ENCODE results near the gene LTF.
"Not testable (repeated sequence)": the region's sequence is repeated elsewhere in the genome, so short reads cannot be mapped to it uniquely, and the experiment has no call there.

DNA sequence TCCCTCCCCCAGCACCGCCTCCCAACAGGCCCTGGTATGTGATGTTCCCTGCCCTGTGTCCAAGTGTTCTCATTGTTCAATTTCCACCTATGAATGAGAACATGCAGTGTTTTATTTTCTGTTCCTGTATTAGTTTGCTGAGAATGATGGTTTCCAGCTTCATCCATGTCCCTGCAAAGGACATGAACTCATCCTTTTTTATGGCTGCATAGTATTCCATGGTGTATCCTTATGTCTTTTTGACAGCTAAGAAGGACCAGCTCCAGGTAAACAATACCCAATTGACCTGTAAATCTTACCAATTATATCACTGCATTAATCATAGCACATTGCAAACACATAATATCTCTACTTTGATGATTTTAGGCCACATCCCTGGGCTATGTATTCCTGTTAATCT is 33.8 kb downstream of the LTF start:
- TF ChIP-seq ZNF384 (IDR thresholded peaks at IDR 0.05); ELF4 (IDR thresholded peaks at IDR 0.05); FOXM1 (IDR thresholded peaks at IDR 0.05; ENCODE audit: borderline replicate concordance); FOXK2 (IDR thresholded peaks at IDR 0.05); CTBP1 (IDR thresholded peaks at IDR 0.05; ENCODE audit: borderline replicate concordance); SUZ12 (IDR thresholded peaks at IDR 0.05): not testable (repeated sequence)
- TF ChIP-seq, protein P1, sequence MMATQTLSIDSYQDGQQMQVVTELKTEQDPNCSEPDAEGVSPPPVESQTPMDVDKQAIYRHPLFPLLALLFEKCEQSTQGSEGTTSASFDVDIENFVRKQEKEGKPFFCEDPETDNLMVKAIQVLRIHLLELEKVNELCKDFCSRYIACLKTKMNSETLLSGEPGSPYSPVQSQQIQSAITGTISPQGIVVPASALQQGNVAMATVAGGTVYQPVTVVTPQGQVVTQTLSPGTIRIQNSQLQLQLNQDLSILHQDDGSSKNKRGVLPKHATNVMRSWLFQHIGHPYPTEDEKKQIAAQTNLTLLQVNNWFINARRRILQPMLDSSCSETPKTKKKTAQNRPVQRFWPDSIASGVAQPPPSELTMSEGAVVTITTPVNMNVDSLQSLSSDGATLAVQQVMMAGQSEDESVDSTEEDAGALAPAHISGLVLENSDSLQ (IDR thresholded peaks at IDR 0.05) = not testable (repeated sequence)
